ENCODE data around the gene RGSL1. TPM values are rescaled to one million over a fixed set of nuclear protein-coding genes. Genes with fewer than 3 reads are reported as not detected.

The RGSL1 gene
- total RNA-seq, result not detected
- polyA plus RNA-seq, result not detected
- long read RNA-seq, donor 1, result 0 reads
- long read RNA-seq, donor 2, result 0 reads
- long read RNA-seq, donor 3, result 0 reads

DNA sequence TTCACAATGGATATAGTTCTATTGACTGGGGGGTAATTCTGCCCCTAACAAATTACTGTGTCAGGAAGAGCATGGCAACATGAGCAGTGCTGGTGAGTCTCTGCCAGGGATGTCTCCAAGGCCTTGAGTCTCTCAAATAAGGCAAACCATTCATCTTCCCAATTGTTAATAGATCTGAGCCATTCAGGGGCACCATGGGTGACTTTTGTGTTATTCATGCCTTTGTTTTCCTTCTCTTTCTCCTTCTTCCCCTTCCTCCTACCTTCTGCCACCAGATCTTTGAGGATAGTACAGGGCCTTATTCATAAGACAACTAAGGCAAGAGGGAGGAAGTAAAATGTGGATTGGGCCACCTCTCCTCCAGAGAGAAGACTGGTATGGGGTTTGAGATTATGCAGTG lies at the start of gene RGSL1:
RGSL1 (plus strand) TSS at position 60 of the 400 bp plus-strand sequence; CDS start at position 80, 20 bp downstream.
- Histone ChIP-seq H3K4me3 (no peak within 1 kb of the TSS), H3K9me3 (no peaks in the 10 kb centered on the region), H3K27ac (no peak within 1 kb of the TSS), H3K4me1 (peaks cover 0 to 3% (median 0%) of the 10 kb centered on the region in 9 donors), H3K36me3 (no peaks in the 10 kb centered on the region), H3K27me3 (peaks cover 0 to 7% (median 0%) of the 10 kb centered on the region in 7 donors)
- DNase-seq, result no peak
- intact Hi-C loops (cut with DNase I), result loop anchor here in 1 of 10 donors (10.0 kb wide), 1 partner anchor 335 kb away; the partner anchor contains the start of gene NPL
- ATAC-seq, result no peak
- TF ChIP-seq, protein P1, sequence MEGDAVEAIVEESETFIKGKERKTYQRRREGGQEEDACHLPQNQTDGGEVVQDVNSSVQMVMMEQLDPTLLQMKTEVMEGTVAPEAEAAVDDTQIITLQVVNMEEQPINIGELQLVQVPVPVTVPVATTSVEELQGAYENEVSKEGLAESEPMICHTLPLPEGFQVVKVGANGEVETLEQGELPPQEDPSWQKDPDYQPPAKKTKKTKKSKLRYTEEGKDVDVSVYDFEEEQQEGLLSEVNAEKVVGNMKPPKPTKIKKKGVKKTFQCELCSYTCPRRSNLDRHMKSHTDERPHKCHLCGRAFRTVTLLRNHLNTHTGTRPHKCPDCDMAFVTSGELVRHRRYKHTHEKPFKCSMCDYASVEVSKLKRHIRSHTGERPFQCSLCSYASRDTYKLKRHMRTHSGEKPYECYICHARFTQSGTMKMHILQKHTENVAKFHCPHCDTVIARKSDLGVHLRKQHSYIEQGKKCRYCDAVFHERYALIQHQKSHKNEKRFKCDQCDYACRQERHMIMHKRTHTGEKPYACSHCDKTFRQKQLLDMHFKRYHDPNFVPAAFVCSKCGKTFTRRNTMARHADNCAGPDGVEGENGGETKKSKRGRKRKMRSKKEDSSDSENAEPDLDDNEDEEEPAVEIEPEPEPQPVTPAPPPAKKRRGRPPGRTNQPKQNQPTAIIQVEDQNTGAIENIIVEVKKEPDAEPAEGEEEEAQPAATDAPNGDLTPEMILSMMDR (IDR thresholded peaks at IDR 0.05), result no peak

DNA sequence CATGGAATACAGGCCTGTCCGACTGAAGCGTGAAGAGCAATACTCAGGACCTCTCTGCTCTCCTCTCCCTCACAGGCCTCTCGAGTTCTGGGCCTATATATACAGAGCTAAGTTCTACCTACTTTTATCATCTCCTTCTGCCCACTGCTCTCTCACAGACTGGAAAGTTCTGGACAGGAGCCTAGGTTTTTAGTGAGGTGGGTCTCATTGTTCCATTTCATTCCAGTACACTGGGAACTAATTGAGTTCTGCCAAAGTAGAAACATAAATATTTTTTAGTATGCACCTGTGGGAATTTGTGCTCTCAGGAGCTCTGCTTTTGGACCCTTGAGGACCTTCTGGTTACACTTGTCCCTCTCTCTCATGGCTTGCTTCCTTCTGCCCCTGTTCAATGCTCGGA lies 49.4 kb upstream of the RGSL1 start, which contains the start of gene TEDDM1:
TEDDM1 (minus strand) TSS at position 101 of the 400 bp plus-strand sequence. CDS start 182 bp downstream, outside the sequence.
- intact Hi-C loops (cut with DNase I), result loop anchor here in 1 of 10 donors (2.0 kb wide), 1 partner anchor 258 kb away; no protein-coding TSS in a partner anchor
- Histone ChIP-seq H3K9me3 (peaks cover 0 to 7% (median 0%) of the 10 kb centered on the region in 11 donors), H3K4me3 (no peak within 1 kb of the TSS), H3K4me1 (peaks cover 0 to 20% (median 16%) of the 10 kb centered on the region in 9 donors), H3K36me3 (no peaks in the 10 kb centered on the region), H3K27ac (no peak within 1 kb of the TSS), H3K27me3 (peaks cover 0 to 5% (median 0%) of the 10 kb centered on the region in 7 donors)
- DNase-seq (no peak), ATAC-seq (no peak)
- TF ChIP-seq, protein P1 (IDR thresholded peaks at IDR 0.05), result no peak
- WGBS, 2 donors, result 96 to 98% methylated on average over 4 of the region's 4 CpGs

DNA sequence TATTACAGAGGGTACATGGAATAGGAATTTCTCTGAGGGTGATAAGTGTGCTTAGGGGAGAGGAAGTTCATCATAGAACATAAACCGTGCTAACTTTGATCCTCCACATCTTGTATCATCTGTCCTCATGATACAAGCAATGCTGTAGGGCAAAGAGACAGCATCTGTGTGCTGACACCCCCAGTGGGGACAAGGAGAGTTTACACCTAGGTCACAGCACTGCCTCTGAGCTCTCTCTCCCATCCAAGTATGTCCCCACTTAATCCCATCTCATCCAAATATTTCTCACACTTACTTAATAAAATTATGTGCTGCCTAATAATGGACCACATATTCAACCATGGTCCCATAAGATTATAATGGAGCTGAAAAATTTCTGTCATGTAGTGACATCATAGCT lies 45.2 kb upstream of the RGSL1 start:
- ATAC-seq, result no peak
- Histone ChIP-seq H3K4me3 (no peak overlapping the region), H3K27ac (no peak overlapping the region), H3K27me3 (peaks cover 0 to 10% (median 6%) of the 10 kb centered on the region in 7 donors), H3K36me3 (no peaks in the 10 kb centered on the region), H3K4me1 (no peaks in the 10 kb centered on the region), H3K9me3 (peaks cover 0 to 10% (median 0%) of the 10 kb centered on the region in 11 donors)
- TF ChIP-seq, protein P1 (IDR thresholded peaks at IDR 0.05), result no peak
- no peak for DNase-seq
- intact Hi-C loops (cut with DNase I), result no loop called here
- 65 to 80% methylated on average over 1 of the region's 1 CpG for WGBS, 2 donors

DNA sequence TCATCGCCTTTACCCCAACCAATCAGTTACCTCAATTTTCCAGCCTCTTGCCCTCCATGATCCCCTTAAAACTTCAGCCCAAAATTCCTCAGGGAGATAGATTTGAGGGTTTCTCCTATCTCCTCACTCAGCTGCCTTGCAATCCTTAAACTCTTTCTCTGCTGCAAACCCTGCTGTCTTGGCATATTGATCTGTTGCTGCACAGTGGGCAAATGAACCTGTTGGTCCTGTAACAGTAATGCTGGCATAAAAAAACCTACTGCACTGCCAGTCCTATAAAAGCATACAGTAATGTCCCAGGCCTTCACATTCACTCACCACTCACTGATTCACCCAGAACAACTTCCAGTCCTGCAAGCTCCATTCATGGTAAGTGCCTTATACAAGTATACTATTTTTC lies 44.4 kb upstream of the RGSL1 start:
- ATAC-seq, result no peak
- TF ChIP-seq, protein P1 (IDR thresholded peaks at IDR 0.05), result no peak
- whole genome bisulfite sequencing, 2 donors, result 92 to 96% methylated on average over 1 of the region's 1 CpG

More for the DNA sequence above, 44.4 kb upstream of the RGSL1 start:
- intact Hi-C loops (cut with DNase I), result no loop called here
- H3K4me3 ChIP-seq, result no peak overlapping the region
- H3K4me1 ChIP-seq, result peaks cover 0 to 6% (median 2%) of the 10 kb centered on the region in 9 donors
- peaks cover 0 to 10% (median 6%) of the 10 kb centered on the region in 7 donors for H3K27me3 ChIP-seq
- no peaks in the 10 kb centered on the region for H3K36me3 ChIP-seq
- DNase-seq, result no peak
- H3K9me3 ChIP-seq, result peaks cover 0 to 10% (median 0%) of the 10 kb centered on the region in 11 donors
- H3K27ac ChIP-seq, result no peak overlapping the region
